Activated naive CD4-positive, alpha-beta T cell treated with anti-CD3 and anti-CD28 coated beads, Interleukin-2, amount 50 U/mL, for 24 hours (primary cell): Measurements from ENCODE around the gene G6PC1.
"Not testable (repeated sequence)": the region's sequence is repeated elsewhere in the genome, so short reads cannot be mapped to it uniquely, and the experiment has no call there.

Experiments
- H3K27ac Mint-ChIP-seq: one replicate; pipeline ENCODE4 v1.8.0; 2021; ENCODE audit warnings: mild to moderate bottlenecking, mixed read lengths
- H3K27me3 Mint-ChIP-seq: one replicate; pipeline ENCODE4 v1.8.0; 2021; ENCODE audit warnings: mixed read lengths
- H3K36me3 Mint-ChIP-seq: one replicate; pipeline ENCODE4 v1.8.0; 2021; ENCODE audit warnings: mixed read lengths
- H3K4me1 Mint-ChIP-seq: one replicate; pipeline ENCODE4 v1.8.0; 2021; ENCODE audit warnings: mixed read lengths
- H3K4me3 Mint-ChIP-seq: one replicate; pipeline ENCODE4 v1.8.0; 2021; ENCODE audit warnings: mild to moderate bottlenecking, mixed read lengths
- H3K9me3 Mint-ChIP-seq: one replicate; pipeline ENCODE4 v1.8.0; 2021; ENCODE audit warnings: mixed read lengths

G6PC1 gene

DNA sequence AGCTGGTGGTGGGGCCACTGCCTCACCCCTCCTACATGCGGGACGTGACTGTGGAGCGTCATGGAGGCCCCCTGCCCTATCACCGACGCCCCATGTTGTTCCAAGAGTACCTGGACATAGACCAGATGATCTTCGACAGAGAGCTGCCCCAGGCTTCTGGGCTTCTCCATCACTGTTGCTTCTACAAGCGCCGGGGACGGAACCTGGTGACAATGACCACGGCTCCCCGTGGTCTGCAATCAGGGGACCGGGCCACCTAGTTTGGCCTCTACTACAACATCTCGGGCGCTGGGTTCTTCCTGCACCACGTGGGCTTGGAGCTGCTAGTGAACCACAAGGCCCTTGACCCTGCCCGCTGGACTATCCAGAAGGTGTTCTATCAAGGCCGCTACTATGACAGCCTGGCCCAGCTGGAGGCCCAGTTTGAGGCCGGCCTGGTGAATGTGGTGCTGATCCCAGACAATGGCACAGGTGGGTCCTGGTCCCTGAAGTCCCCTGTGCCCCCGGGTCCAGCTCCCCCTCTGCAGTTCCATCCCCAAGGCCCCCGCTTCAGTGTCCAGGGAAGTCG is 32.8 kb upstream of the G6PC1 start:
- not testable (repeated sequence) for H3K4me1 Mint-ChIP-seq, H3K36me3 Mint-ChIP-seq, H3K4me3 Mint-ChIP-seq, H3K27ac Mint-ChIP-seq, H3K27me3 Mint-ChIP-seq, H3K9me3 Mint-ChIP-seq

DNA sequence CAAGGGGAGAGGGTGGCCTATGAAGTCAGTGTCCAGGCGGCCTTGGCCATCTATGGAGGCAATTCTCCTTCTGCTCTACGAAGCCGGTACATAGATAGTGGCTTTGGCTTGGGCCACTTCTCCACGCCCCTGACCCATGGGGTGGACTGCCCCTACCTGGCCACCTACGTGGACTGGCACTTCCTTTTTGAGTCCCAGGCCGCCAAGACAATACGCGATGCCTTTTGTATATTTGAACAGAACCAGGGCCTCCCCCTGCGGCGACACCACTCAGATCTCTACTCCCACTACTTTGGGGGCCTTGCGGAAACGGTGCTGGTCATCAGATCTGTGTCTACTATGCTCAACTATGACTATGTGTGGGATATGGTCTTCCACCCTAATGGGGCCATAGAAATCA is 32.3 kb upstream of the G6PC1 start:
- Mint-ChIP-seq H3K4me1 (no peaks in the 10 kb centered on the region), H3K9me3 (no peaks in the 10 kb centered on the region), H3K4me3 (no peak overlapping the region), H3K27me3 (no peaks in the 10 kb centered on the region), H3K27ac (no peak overlapping the region), H3K36me3 (peaks cover 1% of the 10 kb centered on the region)

- Mint-ChIP-seq H3K36me3 (peaks cover 1% of the 10 kb centered on the region), H3K9me3 (no peaks in the 10 kb centered on the region), H3K4me1 (no peaks in the 10 kb centered on the region), H3K27me3 (no peaks in the 10 kb centered on the region), H3K4me3 (no peak overlapping the region), H3K27ac (no peak overlapping the region)
Observed at GRCh38 chr17:42871647-42872046, 29.0 kb upstream of the G6PC1 start.

DNA sequence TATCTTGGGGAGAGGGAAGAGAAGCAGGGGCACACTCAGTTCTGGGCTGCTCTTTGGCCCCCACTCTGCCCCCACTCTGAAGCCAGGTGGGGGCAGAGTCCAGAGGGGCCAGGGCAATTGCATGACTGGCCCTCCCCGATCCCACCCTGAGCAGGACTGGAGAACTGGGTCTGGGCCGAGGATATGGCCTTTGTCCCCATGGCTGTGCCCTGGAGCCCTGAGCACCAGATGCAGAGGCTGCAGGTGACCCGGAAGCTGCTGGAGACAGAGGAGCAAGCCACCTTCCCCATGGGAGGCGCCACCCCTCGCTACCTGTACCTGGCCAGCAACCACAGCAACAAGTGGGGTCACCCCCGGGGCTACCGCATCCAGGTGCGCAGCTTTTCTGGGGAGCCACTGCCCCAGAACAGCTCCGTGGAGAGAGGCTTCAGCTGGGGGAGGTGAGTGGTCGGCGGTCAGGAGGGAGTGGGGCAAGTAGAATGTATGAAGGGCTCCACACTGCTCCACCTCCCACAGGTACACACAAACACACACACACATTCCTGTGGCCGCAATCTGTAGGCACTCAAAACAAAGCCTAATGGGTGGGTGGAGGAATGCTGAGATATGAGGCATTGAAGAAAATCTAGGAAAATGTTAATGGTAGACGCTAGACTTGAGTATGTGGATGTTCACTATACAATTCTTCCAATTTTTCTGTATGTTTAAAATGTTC is 28.2 kb upstream of the G6PC1 start:
- no peaks in the 10 kb centered on the region for H3K4me1 Mint-ChIP-seq
- H3K9me3 Mint-ChIP-seq: no peaks in the 10 kb centered on the region
- peaks cover 1% of the 10 kb centered on the region for H3K36me3 Mint-ChIP-seq
- H3K4me3 Mint-ChIP-seq: no peak overlapping the region
- H3K27ac Mint-ChIP-seq: no peak overlapping the region
- H3K27me3 Mint-ChIP-seq: peaks cover 2% of the 10 kb centered on the region

DNA sequence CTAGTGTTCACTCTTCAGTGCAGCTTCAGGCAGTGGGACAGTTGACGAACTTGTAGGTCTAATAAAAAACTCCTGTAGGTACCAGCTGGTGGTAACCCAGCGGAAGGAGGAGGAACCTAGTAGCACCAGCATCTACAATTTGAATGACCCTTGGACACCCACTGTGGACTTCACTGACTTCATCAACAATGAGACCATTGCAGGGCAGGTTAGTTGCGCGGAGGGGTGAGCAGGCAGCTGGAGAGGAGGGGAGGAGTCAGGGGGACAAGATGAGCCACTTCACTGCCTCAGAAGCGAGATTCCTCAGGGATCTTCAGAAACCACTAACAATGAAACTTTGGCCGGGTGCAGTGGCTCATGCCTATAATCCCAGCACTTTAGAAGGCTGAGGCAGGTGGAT is 27.3 kb upstream of the G6PC1 start:
- Mint-ChIP-seq H3K9me3 (no peaks in the 10 kb centered on the region), H3K27ac (no peak overlapping the region), H3K36me3 (peaks cover 1% of the 10 kb centered on the region), H3K4me3 (no peak overlapping the region), H3K4me1 (no peaks in the 10 kb centered on the region), H3K27me3 (peaks cover 3% of the 10 kb centered on the region)

DNA sequence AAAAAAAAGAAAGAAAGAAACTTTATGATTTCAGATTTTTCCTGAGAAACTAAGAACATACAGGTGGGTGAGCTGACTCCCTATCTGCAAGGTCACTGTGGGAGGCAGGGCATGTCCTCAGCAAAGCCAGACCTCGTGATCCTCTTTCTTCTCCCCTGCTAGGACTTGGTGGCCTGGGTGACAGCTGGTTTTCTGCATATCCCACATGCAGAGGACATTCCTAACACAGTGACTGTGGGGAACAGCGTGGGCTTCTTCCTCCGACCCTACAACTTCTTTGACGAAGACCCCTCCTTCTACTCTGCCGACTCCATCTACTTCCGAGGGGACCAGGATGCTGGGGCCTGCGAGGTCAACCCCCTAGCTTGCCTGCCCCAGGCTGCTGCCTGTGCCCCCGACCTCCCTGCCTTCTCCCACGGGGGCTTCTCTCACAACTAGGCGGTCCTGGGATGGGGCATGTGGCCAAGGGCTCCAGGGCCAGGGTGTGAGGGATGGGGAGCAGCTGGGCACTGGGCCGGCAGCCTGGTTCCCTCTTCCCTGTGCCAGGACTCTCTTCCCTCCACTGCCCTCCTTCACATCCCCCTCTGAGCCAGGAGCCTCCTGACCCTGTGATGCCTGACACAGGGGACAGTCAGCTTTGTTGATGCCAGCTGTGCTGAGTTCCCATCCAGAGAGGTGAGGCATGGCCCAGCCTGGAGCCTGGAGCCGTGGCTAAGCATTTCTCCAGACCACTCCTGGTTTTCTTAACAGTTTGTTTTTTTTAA is 26.5 kb upstream of the G6PC1 start:
- H3K9me3 Mint-ChIP-seq, H3K4me1 Mint-ChIP-seq, H3K27me3 Mint-ChIP-seq, H3K36me3 Mint-ChIP-seq, H3K4me3 Mint-ChIP-seq, H3K27ac Mint-ChIP-seq: not testable (repeated sequence)

DNA sequence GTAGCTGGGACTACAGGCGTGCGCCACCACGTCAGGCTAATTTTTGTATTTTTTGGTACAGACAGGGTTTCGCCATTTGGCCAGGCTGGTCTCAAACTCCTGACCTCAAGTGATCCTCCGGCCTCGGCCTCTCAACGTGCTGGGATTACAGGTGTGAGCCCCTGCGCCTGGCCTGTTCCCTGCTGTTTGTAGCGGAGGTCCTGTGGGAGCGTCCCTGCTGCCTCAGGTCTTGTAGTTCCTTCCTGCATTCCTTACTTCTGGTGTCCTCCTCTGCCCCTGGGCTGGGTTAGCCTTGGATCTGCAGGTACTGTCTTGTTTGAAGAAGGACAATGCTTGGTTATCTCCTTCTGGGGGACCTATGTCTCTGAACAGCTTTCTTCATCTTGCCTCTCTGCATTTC is 23.6 kb upstream of the G6PC1 start:
- no peaks in the 10 kb centered on the region for H3K4me1 Mint-ChIP-seq
- no peak overlapping the region for H3K4me3 Mint-ChIP-seq
- H3K36me3 Mint-ChIP-seq: no peaks in the 10 kb centered on the region
- peaks cover 3% of the 10 kb centered on the region for H3K27me3 Mint-ChIP-seq
- no peak overlapping the region for H3K27ac Mint-ChIP-seq
- no peaks in the 10 kb centered on the region for H3K9me3 Mint-ChIP-seq

DNA sequence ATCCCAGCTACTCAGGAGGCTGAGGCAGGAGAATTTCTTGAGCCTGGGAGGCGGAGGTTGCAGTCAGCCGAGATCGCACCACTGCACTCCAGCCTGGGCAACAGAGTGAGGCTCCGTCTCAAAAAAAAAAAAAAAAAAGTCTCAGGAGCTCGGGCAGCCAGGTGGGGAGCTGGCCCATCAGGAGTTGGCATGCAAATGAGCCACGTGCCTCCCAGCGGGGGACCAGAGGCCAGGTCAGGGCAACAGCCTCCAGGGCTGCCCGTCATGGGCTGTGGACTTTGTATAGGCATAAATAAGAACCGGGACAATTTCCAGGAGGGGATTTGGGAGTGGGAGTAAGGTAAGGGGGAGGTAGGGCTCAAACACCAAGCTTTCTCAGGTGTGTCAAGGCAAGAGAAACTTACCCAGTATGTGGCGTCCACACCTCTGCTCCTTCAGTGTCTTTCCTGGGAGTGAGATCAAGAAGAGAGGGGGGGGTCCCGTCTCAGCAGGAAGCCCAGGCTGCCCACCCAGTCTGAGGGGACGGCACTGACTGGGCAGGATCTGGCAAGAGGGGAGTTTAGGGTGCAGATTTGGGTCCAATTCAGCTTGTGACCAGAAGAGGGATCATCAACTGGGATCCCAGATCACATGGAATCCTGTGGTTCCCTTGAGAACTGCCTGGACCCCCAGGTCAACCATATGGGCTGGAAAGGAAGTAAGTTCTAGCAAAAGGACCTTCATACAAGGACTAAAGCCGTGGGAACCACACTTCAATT is 22.3 kb upstream of the G6PC1 start:
- no peaks in the 10 kb centered on the region for H3K36me3 Mint-ChIP-seq
- peaks cover 3% of the 10 kb centered on the region for H3K27me3 Mint-ChIP-seq
- no peak overlapping the region for H3K4me3 Mint-ChIP-seq
- no peak overlapping the region for H3K27ac Mint-ChIP-seq
- no peaks in the 10 kb centered on the region for H3K4me1 Mint-ChIP-seq
- no peaks in the 10 kb centered on the region for H3K9me3 Mint-ChIP-seq

DNA sequence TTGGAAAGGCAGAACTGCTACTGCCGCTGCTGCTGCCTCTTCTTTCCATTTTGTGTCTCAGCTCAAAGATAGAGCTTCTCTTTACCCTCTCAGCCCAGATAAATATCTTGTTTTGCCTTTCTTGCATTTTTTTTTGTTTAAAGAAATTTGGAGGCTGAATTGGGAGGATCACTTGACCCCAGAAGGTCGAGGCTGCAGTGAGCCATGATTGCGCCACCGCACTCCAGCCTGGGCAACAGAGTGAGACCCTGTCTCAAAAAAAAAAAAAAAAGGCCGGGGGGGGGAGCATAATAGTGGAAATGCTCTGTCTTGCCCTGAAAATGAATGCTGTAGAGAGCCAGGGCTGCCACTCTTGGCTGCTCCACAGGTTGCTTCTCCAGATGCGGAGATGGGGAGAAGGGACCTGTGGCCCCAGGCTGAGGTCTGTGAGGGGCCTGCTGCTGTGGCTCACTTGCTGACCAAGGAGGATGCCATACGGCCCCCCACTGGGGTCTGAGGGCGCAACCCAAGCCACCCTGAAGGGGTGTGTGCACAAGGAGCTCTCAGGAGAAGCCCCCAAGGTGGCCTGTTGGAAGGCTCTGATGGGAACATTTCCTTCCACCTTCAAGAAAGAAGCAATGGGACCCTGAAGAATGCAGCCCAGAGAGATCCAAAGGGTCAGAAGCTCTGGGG is 21.5 kb upstream of the G6PC1 start:
- no peaks in the 10 kb centered on the region for H3K36me3 Mint-ChIP-seq
- no peak overlapping the region for H3K4me3 Mint-ChIP-seq
- no peak overlapping the region for H3K27ac Mint-ChIP-seq
- H3K9me3 Mint-ChIP-seq: no peaks in the 10 kb centered on the region
- H3K4me1 Mint-ChIP-seq: no peaks in the 10 kb centered on the region
- peaks cover 3% of the 10 kb centered on the region for H3K27me3 Mint-ChIP-seq

- Mint-ChIP-seq H3K4me3 (no peak overlapping the region), H3K27me3 (peaks cover 3% of the 10 kb centered on the region), H3K27ac (no peak overlapping the region), H3K4me1 (no peaks in the 10 kb centered on the region), H3K9me3 (no peaks in the 10 kb centered on the region), H3K36me3 (no peaks in the 10 kb centered on the region)
Observed at GRCh38 chr17:42879596-42879985, 21.0 kb upstream of the G6PC1 start.

GRCh38 chr17:42880776-42881310 is 19.8 kb upstream of the G6PC1 start:
- Mint-ChIP-seq H3K9me3 (no peaks in the 10 kb centered on the region), H3K27me3 (peaks cover 3% of the 10 kb centered on the region), H3K4me1 (no peaks in the 10 kb centered on the region), H3K27ac (no peak overlapping the region), H3K4me3 (no peak overlapping the region), H3K36me3 (no peaks in the 10 kb centered on the region)

DNA sequence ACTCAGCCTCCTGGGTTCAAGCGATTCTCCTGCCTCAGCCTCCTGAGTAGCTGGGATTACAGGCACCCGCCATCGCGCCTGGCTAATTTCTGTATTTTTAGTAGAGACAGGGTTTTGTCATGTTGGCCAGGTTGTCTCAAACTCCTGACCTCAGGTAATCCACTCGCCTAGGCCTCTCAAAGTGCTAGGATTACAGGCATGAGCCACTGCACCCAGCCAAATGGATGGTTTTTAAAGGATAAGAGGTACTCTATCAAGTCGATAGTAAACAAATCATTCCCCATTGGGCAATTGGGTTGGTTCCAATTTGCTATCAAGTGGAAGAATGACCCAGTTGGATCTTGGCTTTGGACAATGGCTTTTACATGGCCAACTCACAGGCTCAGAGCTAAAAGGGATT is 18.9 kb upstream of the G6PC1 start:
- not testable (repeated sequence) for H3K4me3 Mint-ChIP-seq, H3K36me3 Mint-ChIP-seq, H3K27me3 Mint-ChIP-seq, H3K27ac Mint-ChIP-seq, H3K4me1 Mint-ChIP-seq, H3K9me3 Mint-ChIP-seq

DNA sequence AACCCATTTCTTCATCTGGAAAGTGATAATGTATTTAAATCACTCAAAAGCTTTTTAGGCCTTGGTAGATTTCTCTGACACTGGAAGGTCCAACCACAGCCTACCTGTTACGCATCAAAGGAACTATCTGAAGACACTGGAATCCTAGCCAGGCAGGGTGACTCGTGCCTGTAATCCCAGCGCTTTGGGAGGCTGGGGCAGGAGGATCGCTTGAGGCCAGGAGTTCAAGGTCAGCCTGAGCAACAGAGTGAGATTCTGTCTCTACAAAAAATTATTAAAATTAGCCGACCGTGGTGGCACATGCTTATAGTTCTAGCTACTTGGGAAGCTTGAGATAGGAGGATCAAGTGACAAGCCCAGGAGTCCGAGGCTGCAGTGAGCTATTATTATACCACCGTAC is 18.4 kb upstream of the G6PC1 start:
- Mint-ChIP-seq H3K4me1 (no peaks in the 10 kb centered on the region), H3K9me3 (no peaks in the 10 kb centered on the region), H3K27me3 (peaks cover 3% of the 10 kb centered on the region), H3K27ac (no peak overlapping the region), H3K36me3 (no peaks in the 10 kb centered on the region), H3K4me3 (no peak overlapping the region)

GRCh38 chr17:42883802-42884558 is 16.6 kb upstream of the G6PC1 start:
- Mint-ChIP-seq H3K4me1 (no peaks in the 10 kb centered on the region), H3K27ac (no peak overlapping the region), H3K27me3 (no peaks in the 10 kb centered on the region), H3K9me3 (no peaks in the 10 kb centered on the region), H3K36me3 (no peaks in the 10 kb centered on the region), H3K4me3 (no peak overlapping the region)

GRCh38 chr17:42885806-42886205 is 14.8 kb upstream of the G6PC1 start:
- H3K36me3 Mint-ChIP-seq, H3K27ac Mint-ChIP-seq, H3K27me3 Mint-ChIP-seq, H3K4me3 Mint-ChIP-seq, H3K9me3 Mint-ChIP-seq, H3K4me1 Mint-ChIP-seq: not testable (repeated sequence)
